CD4-positive, CD25-positive, alpha-beta regulatory T cell (primary cell): Measurements from ENCODE around the gene EME2. TPM values are rescaled to one million over a fixed set of nuclear protein-coding genes. Genes with fewer than 3 reads are reported as not detected.
A peak's percentile ranks its signal among the peaks of the same experiment; 100 is the strongest.

Experiments used
- ATAC-seq, 2 donors: fragments of 150-1000 bp; cut with Tn5 transposase; one replicate each; pipeline ENCODE4 v1.10.0; 2021; ENCODE audit warnings: low read depth in 2 of 2, moderate number of reproducible peaks in 2 of 2, moderate library complexity in 1 of 2
- DNase-seq, 3 donors: peaks; one replicate each; pipeline versions ENCODE4 v3.0.0 to v3.0.0-alpha.2; 2012 to 2022; ENCODE audit warnings: mixed read lengths in 1 of 3
- H3K27ac ChIP-seq: one replicate; pipeline ENCODE4 v1.7.0; 2013; ENCODE audit warnings: mild to moderate bottlenecking, low read length; ENCODE audit not compliant: insufficient read depth, poor library complexity, severe bottlenecking
- H3K27me3 ChIP-seq: one replicate; pipeline ENCODE4 v1.7.0; 2013; ENCODE audit warnings: low read length; ENCODE audit not compliant: control insufficient read depth, insufficient read depth
- H3K36me3 ChIP-seq: one replicate; pipeline ENCODE4 v1.7.0; 2013; ENCODE audit warnings: mild to moderate bottlenecking, low read length, moderate library complexity; ENCODE audit not compliant: control insufficient read depth, insufficient read depth
- H3K4me1 ChIP-seq: 2 replicates; pipeline ENCODE4 v1.7.0; 2013; ENCODE audit warnings: mild to moderate bottlenecking, low read length; ENCODE audit not compliant: insufficient read depth, control insufficient read depth, poor library complexity, severe bottlenecking
- H3K4me3 ChIP-seq: one replicate; pipeline ENCODE4 v1.7.0; 2013; ENCODE audit warnings: low read depth, mild to moderate bottlenecking, low read length, moderate library complexity
- H3K9me3 ChIP-seq, 2 experiments: 1 replicate in 1 of 2; 2 replicates in 1 of 2; pipeline ENCODE4 v1.7.0; 2013; ENCODE audit warnings: low read length in 2 of 2, mild to moderate bottlenecking in 1 of 2, moderate library complexity in 1 of 2; ENCODE audit not compliant: control insufficient read depth in 2 of 2
- H3K27ac Mint-ChIP-seq, 3 donors: one replicate each; pipeline ENCODE4 v1.8.0; 2020 to 2022; ENCODE audit warnings: mild to moderate bottlenecking in 3 of 3, mixed read lengths in 3 of 3, moderate library complexity in 2 of 3
- H3K27me3 Mint-ChIP-seq: one replicate; pipeline ENCODE4 v1.8.0; 2022; ENCODE audit warnings: mild to moderate bottlenecking, mixed read lengths
- H3K36me3 Mint-ChIP-seq: one replicate; pipeline ENCODE4 v1.8.0; 2020; ENCODE audit warnings: mixed read lengths
- H3K4me1 Mint-ChIP-seq, 4 donors: one replicate each; pipeline ENCODE4 v1.8.0; 2020 to 2022; ENCODE audit warnings: mixed read lengths in 4 of 4, mild to moderate bottlenecking in 1 of 4
- H3K4me3 Mint-ChIP-seq, 4 donors: one replicate each; pipeline ENCODE4 v1.8.0; 2020 to 2022; ENCODE audit warnings: mild to moderate bottlenecking in 4 of 4, mixed read lengths in 4 of 4, moderate library complexity in 3 of 4
- H3K9me3 Mint-ChIP-seq, 7 donors: one replicate each; pipeline ENCODE4 v1.8.0; 2020 to 2022; ENCODE audit warnings: mixed read lengths in 7 of 7, mild to moderate bottlenecking in 3 of 7, moderate library complexity in 2 of 7
- polyA plus RNA-seq, 4 donors: library from polyadenylated mRNA; unstranded; fragments of 300-500 nt; fragmentation: Illumina TruSeq; gene quantifications; one replicate each; pipeline ENCODE4 v1.2.3, GENCODE V29; 2021
- total RNA-seq: library from RNA; stranded (reverse); gene quantifications from one replicate; pipeline ENCODE4 v1.2.3, GENCODE V29; 2022

Gene EME2
- total RNA-seq: 19.0 TPM
- polyA plus RNA-seq: 1 to 10 TPM in 1 of 4 donors, under 1 TPM in 3; 0.57 to 1.1 (median 0.64) TPM

DNA sequence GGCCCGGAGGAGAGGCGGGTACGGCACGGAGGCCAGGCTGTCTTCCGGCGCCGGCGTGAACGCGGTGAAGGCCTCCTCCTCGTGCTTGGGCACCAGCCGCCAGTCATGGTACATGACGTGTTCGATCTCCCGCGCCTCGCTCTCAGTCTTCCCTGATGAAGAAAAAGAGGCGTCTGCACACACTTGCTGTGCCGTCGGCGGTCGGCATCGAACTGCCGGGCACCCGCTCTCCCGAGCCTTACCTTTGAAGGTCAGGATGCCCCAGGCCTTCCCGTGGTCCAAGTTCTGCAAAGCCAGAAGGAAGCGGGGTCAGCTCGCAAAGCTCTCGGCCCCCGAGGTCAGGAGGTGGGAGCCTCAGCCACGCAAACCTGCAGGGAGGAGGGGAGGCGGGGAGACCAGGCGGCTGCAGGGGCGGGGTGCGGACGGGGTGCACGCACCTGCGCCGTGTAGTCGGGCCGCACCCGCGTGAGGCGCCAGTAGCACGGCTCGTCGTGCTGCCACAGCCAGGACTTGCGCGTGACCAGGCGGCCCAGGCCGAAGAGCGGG, at the start of gene EME2:
Gene EME2, plus strand, starts transcription at position 449 of the 546 bp plus-strand sequence. CDS start 418 bp downstream, outside the sequence.
- DNase-seq (peak; percentile 25 to 72 (median 45)), ATAC-seq (peak; percentile 12 to 15)
- Histone ChIP-seq H3K27me3 (no peaks in the 10 kb centered on the region), H3K4me1 (peaks cover 46% of the 10 kb centered on the region), H3K36me3 (peaks cover 9% of the 10 kb centered on the region), H3K4me3 (peak within 1 kb of the TSS; percentile 77), H3K27ac (peak within 1 kb of the TSS; percentile 85), H3K9me3 (no peaks in the 10 kb centered on the region)
- Mint-ChIP-seq H3K4me1 (peaks cover 0 to 18% (median 1%) of the 10 kb centered on the region in 4 donors), H3K9me3 (no peaks in the 10 kb centered on the region), H3K27me3 (no peaks in the 10 kb centered on the region), H3K4me3 (peak within 1 kb of the TSS; percentile 89 to 98 (median 97)), H3K36me3 (peaks cover 3% of the 10 kb centered on the region), H3K27ac (peak within 1 kb of the TSS; percentile 85 to 97 (median 97))

GRCh38 chr16:1723450-1724147, 49.0 kb upstream of the EME2 start:
- Mint-ChIP-seq H3K9me3 (peaks cover 0 to 3% (median 0%) of the 10 kb centered on the region in 7 donors), H3K4me1 (peaks cover 13 to 43% (median 29%) of the 10 kb centered on the region in 4 donors), H3K36me3 (peaks cover 17% of the 10 kb centered on the region), H3K27me3 (no peaks in the 10 kb centered on the region), H3K27ac (peak overlapping the region; percentile 61 to 92 (median 65)), H3K4me3 (peak overlapping the region in 3 of 4 donors; percentile 8 to 60 (median 18))
- Histone ChIP-seq H3K4me3 (no peak overlapping the region), H3K9me3 (no peaks in the 10 kb centered on the region), H3K4me1 (peaks cover 19% of the 10 kb centered on the region), H3K36me3 (peaks cover 26% of the 10 kb centered on the region), H3K27me3 (no peaks in the 10 kb centered on the region), H3K27ac (no peak overlapping the region)
- ATAC-seq (no peak), DNase-seq (peak; percentile 22 to 42 (median 35))

GRCh38 chr16:1724491-1724890, 48.1 kb upstream of the EME2 start:
- peaks cover 0 to 3% (median 0%) of the 10 kb centered on the region in 7 donors for H3K9me3 Mint-ChIP-seq
- peaks cover 33% of the 10 kb centered on the region for H3K36me3 ChIP-seq
- no peaks in the 10 kb centered on the region for H3K9me3 ChIP-seq
- H3K4me3 Mint-ChIP-seq: no peak overlapping the region
- H3K27me3 ChIP-seq: no peaks in the 10 kb centered on the region
- H3K4me1 ChIP-seq: peaks cover 19% of the 10 kb centered on the region
- peaks cover 21% of the 10 kb centered on the region for H3K36me3 Mint-ChIP-seq
- H3K27me3 Mint-ChIP-seq: no peaks in the 10 kb centered on the region
- no peak overlapping the region for H3K4me3 ChIP-seq
- H3K27ac Mint-ChIP-seq: no peak overlapping the region
- H3K4me1 Mint-ChIP-seq: peaks cover 13 to 41% (median 25%) of the 10 kb centered on the region in 4 donors
- ATAC-seq: no peak
- no peak overlapping the region for H3K27ac ChIP-seq
- DNase-seq: no peak

DNA sequence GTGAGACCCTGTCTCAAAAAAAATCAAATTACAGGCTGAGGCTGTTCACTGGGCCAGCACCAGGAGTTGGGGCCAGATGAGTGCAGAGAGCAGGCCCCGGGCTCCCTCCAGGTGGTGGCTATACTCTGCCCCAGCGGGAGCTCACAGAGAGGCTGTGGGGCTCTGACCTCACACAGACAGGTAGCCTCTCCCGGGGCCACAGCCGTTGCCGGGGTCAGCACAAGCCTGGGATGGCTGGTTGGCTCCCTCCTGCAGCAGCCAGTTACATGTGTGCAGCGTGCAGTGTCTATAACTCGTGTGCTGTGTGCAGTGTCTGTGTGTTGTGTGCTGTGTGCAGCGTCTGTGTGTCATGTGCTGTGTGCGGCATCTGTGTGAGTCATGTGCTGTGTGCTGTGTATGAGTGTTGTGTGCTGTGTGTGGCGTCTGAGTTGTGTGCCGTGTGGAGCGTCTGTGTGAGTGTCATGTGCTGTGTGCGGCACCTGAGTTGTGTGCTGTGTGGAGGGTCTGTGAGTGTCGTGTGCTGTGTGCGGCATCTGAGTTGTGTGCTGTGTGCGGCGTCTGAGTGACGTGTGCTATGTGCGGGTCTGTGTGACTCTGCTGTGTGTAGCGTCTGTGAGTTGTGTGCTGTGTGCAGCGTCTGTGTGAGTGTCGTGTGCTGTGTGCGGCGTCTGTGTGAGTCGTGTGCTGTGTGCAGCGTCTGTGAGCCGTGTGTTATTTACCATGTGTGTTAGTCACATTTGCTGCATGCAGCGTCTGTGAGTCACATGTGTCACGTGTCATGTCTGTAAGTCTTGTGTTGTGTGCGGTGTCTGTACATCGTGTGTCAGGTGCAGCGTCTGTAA, 45.7 kb upstream of the EME2 start:
- Histone ChIP-seq H3K27me3 (no peaks in the 10 kb centered on the region), H3K4me3 (no peak overlapping the region), H3K4me1 (peaks cover 13% of the 10 kb centered on the region), H3K27ac (no peak overlapping the region), H3K36me3 (peaks cover 42% of the 10 kb centered on the region), H3K9me3 (no peaks in the 10 kb centered on the region)
- ATAC-seq (no peak), DNase-seq (no peak)
- Mint-ChIP-seq H3K9me3 (peaks cover 0 to 3% (median 0%) of the 10 kb centered on the region in 7 donors), H3K27me3 (no peaks in the 10 kb centered on the region), H3K4me3 (no peak overlapping the region), H3K36me3 (peaks cover 21% of the 10 kb centered on the region), H3K27ac (peak overlapping the region in 2 of 3 donors; percentile 26 to 53), H3K4me1 (peaks cover 9 to 24% (median 16%) of the 10 kb centered on the region in 4 donors)

DNA sequence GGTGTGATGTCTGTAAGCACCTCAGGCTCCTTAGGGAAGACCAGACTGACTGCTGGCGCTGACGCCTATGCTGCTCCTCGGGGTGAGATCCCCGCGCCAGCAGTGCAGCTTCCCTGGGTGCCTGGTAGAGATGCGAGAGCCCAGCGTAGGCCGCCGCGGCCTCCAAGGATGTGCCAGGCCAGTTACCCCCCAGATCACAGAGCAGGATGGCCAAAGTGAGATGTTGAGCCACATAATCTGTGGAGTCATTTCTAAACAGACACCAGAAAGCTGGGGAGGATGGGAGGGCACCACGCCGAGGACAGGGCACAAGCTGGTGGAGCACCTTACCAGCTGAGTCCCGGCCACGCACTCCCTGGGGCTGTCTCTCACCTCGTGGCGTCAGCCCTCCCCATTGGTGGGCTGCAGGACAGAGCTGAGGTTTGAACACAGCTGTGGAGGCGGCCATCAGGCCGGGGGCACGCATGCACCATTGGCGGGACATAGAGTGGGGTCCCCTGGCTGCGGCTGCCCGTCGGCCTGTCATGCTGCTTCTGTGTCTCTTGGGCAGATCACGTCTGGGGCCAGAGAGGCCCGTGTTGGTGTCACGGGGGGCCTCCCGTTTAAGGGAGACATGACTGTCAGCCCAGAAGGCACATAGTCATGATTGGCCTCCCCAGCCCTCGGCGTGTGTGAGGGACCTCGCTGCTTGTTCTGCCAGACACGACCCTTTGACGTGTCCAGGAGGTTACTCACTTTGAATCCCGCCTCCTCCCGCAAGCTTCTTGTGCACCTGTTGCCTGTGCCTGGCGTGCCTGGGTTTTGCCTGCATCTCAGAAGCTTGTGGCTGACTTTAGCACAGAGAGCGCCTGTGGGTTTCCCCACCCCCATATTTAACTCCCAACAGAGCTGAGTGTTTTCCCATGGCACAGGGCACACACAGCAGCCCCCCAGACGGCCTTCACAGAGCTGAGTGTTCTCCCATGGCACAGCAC, 44.7 kb upstream of the EME2 start:
- ATAC-seq (no peak), DNase-seq (no peak)
- Mint-ChIP-seq H3K27me3 (no peaks in the 10 kb centered on the region), H3K27ac (peak overlapping the region in 2 of 3 donors; percentile 26 to 53), H3K9me3 (peaks cover 0 to 3% (median 0%) of the 10 kb centered on the region in 7 donors), H3K36me3 (peaks cover 21% of the 10 kb centered on the region), H3K4me3 (no peak overlapping the region), H3K4me1 (peaks cover 6 to 13% (median 10%) of the 10 kb centered on the region in 4 donors)
- Histone ChIP-seq H3K4me3 (no peak overlapping the region), H3K9me3 (no peaks in the 10 kb centered on the region), H3K4me1 (peaks cover 4% of the 10 kb centered on the region), H3K36me3 (peaks cover 50% of the 10 kb centered on the region), H3K27ac (no peak overlapping the region), H3K27me3 (no peaks in the 10 kb centered on the region)

DNA sequence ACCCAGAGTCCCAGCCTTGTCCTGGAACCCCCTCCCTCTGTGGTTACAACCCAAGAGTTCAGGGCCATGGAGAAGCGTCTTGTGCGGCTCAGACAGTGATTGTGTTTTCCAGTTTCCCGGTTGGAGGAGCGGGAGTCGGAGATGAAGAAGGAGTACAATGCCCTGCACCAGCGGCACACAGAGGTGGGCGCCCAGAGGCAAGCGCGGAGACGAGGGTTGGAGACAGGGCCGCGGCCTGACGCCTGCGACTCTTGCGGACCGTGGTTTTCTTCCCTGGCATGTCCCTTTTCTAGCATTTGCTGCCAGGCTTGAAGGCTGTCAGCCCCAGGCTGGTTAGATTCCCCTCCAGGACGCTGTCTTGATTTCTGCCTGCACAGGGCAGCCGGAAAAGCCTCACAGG, 43.6 kb upstream of the EME2 start:
- ATAC-seq (no peak), DNase-seq (no peak)
- H3K4me1 Mint-ChIP-seq: peaks cover 0 to 6% (median 3%) of the 10 kb centered on the region in 4 donors
- Histone ChIP-seq H3K36me3 (peaks cover 55% of the 10 kb centered on the region), H3K4me3 (no peak overlapping the region), H3K27ac (no peak overlapping the region), H3K9me3 (no peaks in the 10 kb centered on the region), H3K27me3 (no peaks in the 10 kb centered on the region), H3K4me1 (no peaks in the 10 kb centered on the region)
- no peaks in the 10 kb centered on the region for H3K27me3 Mint-ChIP-seq
- H3K36me3 Mint-ChIP-seq: peaks cover 18% of the 10 kb centered on the region
- no peak overlapping the region for H3K27ac Mint-ChIP-seq
- H3K4me3 Mint-ChIP-seq: no peak overlapping the region
- H3K9me3 Mint-ChIP-seq: peaks cover 0 to 3% (median 0%) of the 10 kb centered on the region in 7 donors

GRCh38 chr16:1729445-1729844, 43.2 kb upstream of the EME2 start:
- H3K36me3 Mint-ChIP-seq: peaks cover 18% of the 10 kb centered on the region
- no peaks in the 10 kb centered on the region for H3K27me3 Mint-ChIP-seq

More at GRCh38 chr16:1729445-1729844, 43.2 kb upstream of the EME2 start:
- Mint-ChIP-seq H3K4me1 (peaks cover 0 to 6% (median 3%) of the 10 kb centered on the region in 4 donors), H3K27ac (no peak overlapping the region), H3K4me3 (no peak overlapping the region), H3K9me3 (peaks cover 0 to 3% (median 0%) of the 10 kb centered on the region in 7 donors)
- H3K4me1 ChIP-seq: no peaks in the 10 kb centered on the region
- ATAC-seq (no peak), DNase-seq (no peak)
- H3K27ac ChIP-seq: no peak overlapping the region
- H3K9me3 ChIP-seq: no peaks in the 10 kb centered on the region
- H3K4me3 ChIP-seq: no peak overlapping the region
- no peaks in the 10 kb centered on the region for H3K27me3 ChIP-seq
- H3K36me3 ChIP-seq: peaks cover 59% of the 10 kb centered on the region
